H1 (cell line): ENCODE results near the gene CCT6B. TPM values are rescaled to one million over a fixed set of nuclear protein-coding genes. Genes with fewer than 3 reads are reported as not detected.

Source experiments
- CTCF ChIA-PET: fragments of 300-600 bp; sonication (Branson Sonifier 250); formaldehyde crosslinking; loops from one replicate; lab custom pipeline; 2021; ENCODE audit not compliant: partially characterized antibody; lab: Charles Lee
- POLR2A ChIA-PET: fragments of 300-600 bp; sonication (Branson Sonifier 250); formaldehyde crosslinking; loops from one replicate; lab custom pipeline; 2021; ENCODE audit warnings: inconsistent platforms; ENCODE audit not compliant: partially characterized antibody; lab: Charles Lee
- DNase-seq, 2 experiments: peaks; one replicate each; pipeline versions ENCODE4 v3.0.0 to v3.0.0-alpha.2; 2010 to 2022; ENCODE audit warnings: low spot score in 2 of 2, low read depth in 1 of 2, mixed read lengths in 1 of 2
- FAIRE-seq: peaks from 2 replicates; lab custom pipeline; 2011; peaks lifted over from hg19 to GRCh38; lab: Jason Lieb, UNC
- H2AFZ ChIP-seq: 2 replicates; pipeline ENCODE4 v1.8.1; 2012; ENCODE audit warnings: low read length, inconsistent platforms
- H2AK5ac ChIP-seq: 2 replicates; pipeline ENCODE4 v1.6.1; 2013; ENCODE audit warnings: low read depth, low read length
- H2BK120ac ChIP-seq: replicated peaks from 2 replicates; pipeline ENCODE3; 2013; ENCODE audit warnings: low read depth, low read length, inconsistent platforms
- H2BK12ac ChIP-seq: 2 replicates; pipeline ENCODE4 v1.6.1; 2013; ENCODE audit warnings: low read depth, low read length
- H2BK15ac ChIP-seq: 2 replicates; pipeline ENCODE4 v1.6.1; 2013; ENCODE audit warnings: low read length
- H2BK20ac ChIP-seq: 2 replicates; pipeline ENCODE4 v1.6.1; 2013; ENCODE audit warnings: low read length
- H2BK5ac ChIP-seq: 2 replicates; pipeline ENCODE4 v1.6.1; 2013; ENCODE audit warnings: low read depth, low read length
- H3K14ac ChIP-seq: 2 replicates; pipeline ENCODE4 v1.6.1; 2013; ENCODE audit warnings: inconsistent platforms; ENCODE audit not compliant: insufficient read length
- H3K18ac ChIP-seq: 2 replicates; pipeline ENCODE4 v1.6.1; 2013; ENCODE audit warnings: low read length; ENCODE audit errors: extremely low read depth
- H3K23ac ChIP-seq: 2 replicates; pipeline ENCODE4 v1.6.1; 2013; ENCODE audit warnings: inconsistent platforms; ENCODE audit not compliant: insufficient read length
- H3K23me2 ChIP-seq: 2 replicates; pipeline ENCODE4 v1.6.1; 2013; ENCODE audit warnings: low read depth, low read length
- H3K27ac ChIP-seq: 2 replicates; pipeline ENCODE4 v1.6.1; 2011; ENCODE audit warnings: low read depth, low read length, inconsistent platforms
- H3K27me3 ChIP-seq, 4 experiments: replicated peaks in 1 of 4; 1 replicate in 1 of 4; 2 replicates in 3 of 4; pipeline versions ENCODE4 v1.6.1 to v1.8.1; 2011 to 2013; ENCODE audit warnings: low read length in 3 of 4, mild to moderate bottlenecking in 3 of 4, inconsistent platforms in 2 of 4, mixed read lengths in 2 of 4, moderate library complexity in 1 of 4; ENCODE audit not compliant: control insufficient read depth in 3 of 4, insufficient read depth in 3 of 4; ENCODE audit errors: extremely low read depth in 1 of 4
- H3K36me3 ChIP-seq, 4 experiments: 2 replicates each; pipeline versions ENCODE4 v1.6.1 to v1.8.1; 2011 to 2013; ENCODE audit warnings: mild to moderate bottlenecking in 4 of 4, low read length in 3 of 4, moderate library complexity in 2 of 4, control low read depth in 1 of 4, inconsistent platforms in 1 of 4; ENCODE audit not compliant: insufficient read depth in 4 of 4, control insufficient read depth in 2 of 4
- H3K4ac ChIP-seq: replicated peaks from 2 replicates; pipeline ENCODE3; 2013; ENCODE audit warnings: low read length, low read depth, mixed read lengths, inconsistent platforms; ENCODE audit not compliant: insufficient read length
- H3K4me1 ChIP-seq, 4 experiments: replicated peaks in 1 of 4; 1 replicate in 1 of 4; 2 replicates in 3 of 4; pipeline versions ENCODE4 v1.6.1 to v1.8.1; 2011 to 2013; ENCODE audit warnings: low read length in 3 of 4, inconsistent platforms in 2 of 4, mixed read lengths in 1 of 4; ENCODE audit not compliant: insufficient read depth in 4 of 4, control insufficient read depth in 3 of 4
- H3K4me2 ChIP-seq, 2 experiments: 2 replicates each; pipeline versions ENCODE4 v1.6.1 to v1.8.1; 2011 to 2013; ENCODE audit warnings: low read depth in 2 of 2, low read length in 2 of 2, control low read depth in 1 of 2, inconsistent platforms in 1 of 2, mild to moderate bottlenecking in 1 of 2; ENCODE audit not compliant: insufficient read depth in 1 of 2
- H3K4me3 ChIP-seq, 4 experiments: fragments of 200-600, 300-600 bp in 1 of 4; sonication (generic), shearing (Covaris generic), sonication (Bioruptor Twin) in 1 of 4; 2 replicates each; pipeline versions ENCODE4 v1.5.1 to v1.8.1; 2011 to 2016; ENCODE audit warnings: low read length in 4 of 4, low read depth in 3 of 4, control low read depth in 2 of 4, inconsistent platforms in 2 of 4, mild to moderate bottlenecking in 2 of 4, mixed read lengths in 1 of 4, moderate library complexity in 1 of 4; ENCODE audit not compliant: insufficient read depth in 2 of 4; ENCODE audit errors: extremely low read depth in 1 of 4
- H3K56ac ChIP-seq: replicated peaks from 2 replicates; pipeline ENCODE3; 2013; ENCODE audit warnings: low read depth, mild to moderate bottlenecking, mixed read lengths, low read length, inconsistent platforms; ENCODE audit not compliant: insufficient read length
- H3K79me1 ChIP-seq: 2 replicates; pipeline ENCODE4 v1.6.1; 2013; ENCODE audit warnings: low read depth, low read length, control low read depth
- H3K79me2 ChIP-seq, 2 experiments: 2 replicates each; pipeline versions ENCODE4 v1.6.1 to v1.8.1; 2012 to 2013; ENCODE audit warnings: low read length in 2 of 2, mild to moderate bottlenecking in 2 of 2, inconsistent platforms in 1 of 2; ENCODE audit not compliant: insufficient read depth in 2 of 2, control insufficient read depth in 1 of 2
- H3K9ac ChIP-seq, 4 experiments: replicated peaks in 1 of 4; 1 replicate in 1 of 4; 2 replicates in 3 of 4; pipeline versions ENCODE4 v1.6.1 to v1.8.1; 2011 to 2013; ENCODE audit warnings: low read depth in 3 of 4, low read length in 3 of 4, control low read depth in 2 of 4, mild to moderate bottlenecking in 2 of 4, moderate library complexity in 2 of 4, inconsistent platforms in 1 of 4; ENCODE audit errors: extremely low read depth in 1 of 4
- H3K9me3 ChIP-seq, 2 experiments: 2 replicates each; pipeline versions ENCODE4 v1.6.1 to v1.8.1; 2012 to 2013; ENCODE audit warnings: mild to moderate bottlenecking in 2 of 2, moderate library complexity in 2 of 2, control low read depth in 1 of 2, inconsistent platforms in 1 of 2, low read depth in 1 of 2, low read length in 1 of 2, mixed read lengths in 1 of 2; ENCODE audit not compliant: insufficient read depth in 2 of 2
- H4K20me1 ChIP-seq, 2 experiments: replicated peaks in 1 of 2; 2 replicates each; pipeline versions ENCODE3 to v1.8.1; 2011 to 2013; ENCODE audit warnings: inconsistent platforms in 2 of 2, low read length in 2 of 2, mild to moderate bottlenecking in 1 of 2; ENCODE audit not compliant: insufficient read depth in 2 of 2, control insufficient read depth in 1 of 2
- H4K5ac ChIP-seq: 2 replicates; pipeline ENCODE4 v1.6.1; 2013; ENCODE audit warnings: low read length, low read depth, mixed read lengths, inconsistent platforms; ENCODE audit not compliant: insufficient read length
- H4K8ac ChIP-seq: 2 replicates; pipeline ENCODE4 v1.8.0; 2013; ENCODE audit warnings: mild to moderate bottlenecking, moderate library complexity, low read length, inconsistent platforms; ENCODE audit not compliant: insufficient read depth; ENCODE audit errors: extremely low read depth
- H4K91ac ChIP-seq: replicated peaks from 2 replicates; pipeline ENCODE3; 2013; ENCODE audit warnings: low read length, mixed read lengths, inconsistent platforms; ENCODE audit not compliant: insufficient read length
- CREB1 ChIP-seq: IDR thresholded peaks from 2 replicates; pipeline ENCODE4 v1.6.1; 2012; ENCODE audit warnings: inconsistent platforms
- EZH2 ChIP-seq: fragments of 200-600 bp; sonication (generic); IDR thresholded peaks from 2 replicates; pipeline ENCODE4 v1.7.1; 2012; ENCODE audit warnings: low read depth, mild to moderate bottlenecking, moderate library complexity, low read length, inconsistent platforms; ENCODE audit not compliant: severe bottlenecking
- GABPA ChIP-seq: IDR thresholded peaks from 2 replicates; pipeline ENCODE4 v1.6.1; 2011; ENCODE audit warnings: mild to moderate bottlenecking, low read length, moderate library complexity, borderline replicate concordance; ENCODE audit not compliant: insufficient read depth
- JUN ChIP-seq: IDR thresholded peaks from 2 replicates; pipeline ENCODE4 v1.6.1; 2011; ENCODE audit warnings: low read depth, mild to moderate bottlenecking, improper control_type of control experiment, low read length
- NANOG ChIP-seq: IDR thresholded peaks from 2 replicates; pipeline ENCODE4 v1.6.1; 2011; ENCODE audit warnings: low read length, low read depth, mild to moderate bottlenecking, inconsistent platforms; ENCODE audit not compliant: insufficient read depth, poor library complexity, severe bottlenecking
- SAP30 ChIP-seq: fragments of 300-600 bp; sonication (generic); IDR thresholded peaks from 2 replicates; pipeline ENCODE4 v1.7.1; 2012; ENCODE audit warnings: low read length, moderate library complexity, mild to moderate bottlenecking, inconsistent platforms; ENCODE audit not compliant: insufficient read depth, insufficient replicate concordance
- SIRT6 ChIP-seq: IDR thresholded peaks from one replicate; pipeline ENCODE4 v1.7.1; 2012; ENCODE audit warnings: low read length, inconsistent platforms
- SIX5 ChIP-seq: IDR thresholded peaks from 2 replicates; pipeline ENCODE4 v1.6.1; 2011; ENCODE audit warnings: mild to moderate bottlenecking, low read depth, low read length
- TBP ChIP-seq: IDR thresholded peaks from 2 replicates; pipeline ENCODE4 v1.6.1; 2011; ENCODE audit warnings: low read depth, low read length, improper control_type of control experiment
- TEAD4 ChIP-seq: IDR thresholded peaks from 2 replicates; pipeline ENCODE4 v1.6.1; 2012; ENCODE audit warnings: low read depth, low read length, inconsistent platforms, mixed read lengths
- WGBS, 2 experiments: shearing (Covaris generic) in 1 of 2; methylation state at CpG; one replicate each; pipeline versions ENCODE4 v1.1.6 to v1.1.7; 2013 to 2015; ENCODE audit warnings: low lambda C conversion rate in 2 of 2, mixed read lengths in 2 of 2, inconsistent platforms in 1 of 2, low coverage in 1 of 2, missing lambda C conversion rate in 1 of 2; ENCODE audit not compliant: insufficient replicate concordance in 2 of 2, insufficient coverage in 1 of 2, insufficient read length in 1 of 2; ENCODE audit errors: extremely low coverage in 1 of 2, missing lambda C conversion rate in 1 of 2; 5-methylcytosine and 5-hydroxymethylcytosine counted together
- polyA plus RNA-seq, 7 experiments: library from polyadenylated mRNA; depleted of rRNA in 3 of 7; stranded (reverse) in 5 of 7; unstranded in 2 of 7; fragments of >200 nt in 5 of 7; fragments of 200-250 nt in 2 of 7; gene quantifications; 1 replicate in 5 of 7; 2 replicates in 1 of 7; 4 replicates in 1 of 7; pipeline versions ENCODE4 v1.2.1 to v1.2.3, GENCODE V29; 2011 to 2013; ENCODE audit warnings: missing spikeins in 2 of 7, mixed read lengths in 2 of 7
- total RNA-seq: library from RNA; stranded (reverse); fragmentation: NEBNext Ultra II Directional; extraction: Animal tissue kit (Norgen Biotek cat#: 25700); gene quantifications from 2 replicates; pipeline ENCODE4 v1.2.1, GENCODE V29; 2021

Gene CCT6B
- total and polyA plus RNA-seq, 2 of the 8 experiments (the other 6 are each of a cell fraction or from before 2014, with no cell fraction given), result 0.67 to 1.3 TPM

DNA sequence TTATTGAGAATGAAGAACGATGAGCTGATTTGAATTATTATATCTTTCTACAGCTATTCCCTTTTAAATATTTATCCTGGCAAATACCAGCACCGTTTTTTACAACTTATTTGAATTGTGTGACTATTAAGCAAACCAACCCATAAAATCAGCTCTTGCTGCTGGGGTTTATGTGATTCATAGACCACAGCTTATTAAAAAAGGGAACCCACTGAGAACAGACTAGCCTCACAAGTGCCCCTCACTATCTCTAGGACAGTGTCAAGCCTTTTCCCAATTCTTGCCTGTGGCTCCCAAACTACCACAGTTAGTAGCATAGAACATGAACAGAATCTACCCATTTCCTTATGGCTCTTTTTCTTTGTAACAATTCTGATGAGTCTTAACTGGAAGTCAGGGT, 12.9 kb upstream of the CCT6B start:
- FAIRE-seq (no peak), DNase-seq (no peak)
- Histone ChIP-seq H3K9ac (no peak overlapping the region), H3K9me3 (no peaks in the 10 kb centered on the region), H2BK5ac (no peak overlapping the region), H3K18ac (no peak overlapping the region), H3K27me3 (no peaks in the 10 kb centered on the region), H4K8ac (no peak overlapping the region), H2BK15ac (no peak overlapping the region), H3K79me1 (no peaks in the 10 kb centered on the region), H4K5ac (no peak overlapping the region), H2BK20ac (no peak overlapping the region), H3K79me2 (no peaks in the 10 kb centered on the region), H3K14ac (no peak overlapping the region), H4K20me1 (no peaks in the 10 kb centered on the region), H3K23me2 (no peaks in the 10 kb centered on the region; the same call in 1 of the 2 replicates), H2BK120ac (no peak overlapping the region), H3K4ac (no peak overlapping the region), H2AK5ac (no peak overlapping the region), H3K4me1 (peaks cover 0 to 1% (median 0%) of the 10 kb centered on the region in 4 experiments; a peak in 1 of 7 replicates), H3K27ac (no peak overlapping the region), H4K91ac (no peak overlapping the region), H2AFZ (no peak overlapping the region), H3K36me3 (no peaks in the 10 kb centered on the region), H3K56ac (no peak overlapping the region), H2BK12ac (no peak overlapping the region), H3K23ac (no peak overlapping the region), H3K4me3 (no peak overlapping the region), H3K4me2 (no peak overlapping the region)
- POLR2A ChIA-PET, result interaction anchor here (0.6 to 2.5 kb wide), 5 partner anchors 9 to 154 kb away, joined by 3 to 18 read pairs (median 3); partner anchors contain the start of genes CCT6B and ZNF830
- no peak for TF ChIP-seq SAP30
- no peak for TF ChIP-seq JUN
- TF ChIP-seq CREB1, result no peak
- no peak for TF ChIP-seq SIRT6
- TF ChIP-seq TEAD4, result no peak
- TF ChIP-seq GABPA, result no peak
- TF ChIP-seq NANOG, result no peak
- TF ChIP-seq TBP, result no peak
- no peak for TF ChIP-seq EZH2
- TF ChIP-seq SIX5, result no peak
- CTCF ChIA-PET, result interaction anchor here (1.2 to 2.7 kb wide), 2 partner anchors 9 kb away, joined by 3 to 8 read pairs; no protein-coding TSS in a partner anchor
- WGBS, 2 experiments, result 83% methylated on average over 2 of the region's 2 CpGs; no CpG with 5 or more reads in 1 of the 2 experiments
